HG02678 (cell line): ENCODE data around the gene PDZD4.

Source experiments
- ATAC-seq: cut with Tn5 transposase; IDR thresholded peaks from one replicate; pipeline ENCODE4 v1.9.1; 2021; ENCODE audit warnings: mild to moderate bottlenecking, moderate library complexity; ENCODE audit not compliant: unreplicated experiment

The PDZD4 gene

DNA sequence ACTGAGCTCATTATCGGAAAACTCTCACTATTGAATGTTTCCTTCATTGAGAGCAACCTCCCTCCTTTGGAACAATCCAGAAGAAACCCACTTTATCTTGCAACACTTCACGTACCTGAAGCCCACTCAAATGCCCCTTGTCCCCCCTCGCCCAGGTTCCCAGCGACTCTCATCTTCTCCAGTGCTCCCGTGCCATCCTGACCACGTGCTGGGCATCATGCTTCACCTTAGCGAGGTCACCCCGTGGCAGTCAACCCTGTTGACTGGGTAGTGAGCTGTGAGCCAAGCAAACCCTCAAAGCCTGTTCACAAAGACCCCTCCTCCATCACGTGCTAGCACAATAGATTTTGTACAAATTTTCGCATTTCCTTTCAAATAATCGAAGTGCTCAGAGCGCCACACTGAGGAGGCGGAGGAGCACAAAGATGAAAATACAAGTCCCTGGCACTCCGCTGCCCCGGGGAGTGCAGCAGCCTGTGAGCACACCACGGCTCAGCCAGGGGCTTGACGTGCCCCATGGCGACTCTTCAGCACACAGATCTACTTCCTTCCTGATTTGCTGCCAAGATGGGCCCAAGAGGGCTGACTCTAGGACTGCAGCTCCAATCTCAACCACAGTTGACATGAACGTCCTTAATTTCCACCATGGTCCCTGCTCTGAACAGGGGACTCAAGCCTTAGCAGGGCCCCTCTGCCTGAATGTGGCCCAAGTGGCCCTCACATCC, 15.6 kb downstream of the PDZD4 start:
- no peak for ATAC-seq

DNA sequence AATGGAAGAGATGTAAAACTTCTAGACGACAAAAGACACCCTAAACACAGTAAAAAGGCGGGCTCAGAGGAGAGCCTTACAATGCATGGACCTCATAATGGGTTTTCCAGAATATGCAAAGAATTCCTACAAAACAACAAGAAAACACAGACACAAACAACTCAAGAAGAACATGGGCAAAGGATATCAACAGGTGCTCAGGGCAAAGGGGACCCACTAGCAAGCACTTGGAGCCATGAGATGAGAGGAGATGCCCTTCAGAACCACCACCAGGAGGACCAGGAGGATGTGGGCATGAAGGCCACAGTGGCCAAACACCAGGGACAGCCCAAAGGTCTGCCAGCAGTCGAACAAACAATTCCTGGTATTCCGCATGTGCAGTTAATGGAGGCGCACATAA, 17.2 kb downstream of the PDZD4 start:
- ATAC-seq, result no peak

GRCh38 chrX:153812220-153812619, 18.1 kb downstream of the PDZD4 start:
- no peak for ATAC-seq

GRCh38 chrX:153807976-153808375, 22.4 kb downstream of the PDZD4 start:
- no peak for ATAC-seq

DNA sequence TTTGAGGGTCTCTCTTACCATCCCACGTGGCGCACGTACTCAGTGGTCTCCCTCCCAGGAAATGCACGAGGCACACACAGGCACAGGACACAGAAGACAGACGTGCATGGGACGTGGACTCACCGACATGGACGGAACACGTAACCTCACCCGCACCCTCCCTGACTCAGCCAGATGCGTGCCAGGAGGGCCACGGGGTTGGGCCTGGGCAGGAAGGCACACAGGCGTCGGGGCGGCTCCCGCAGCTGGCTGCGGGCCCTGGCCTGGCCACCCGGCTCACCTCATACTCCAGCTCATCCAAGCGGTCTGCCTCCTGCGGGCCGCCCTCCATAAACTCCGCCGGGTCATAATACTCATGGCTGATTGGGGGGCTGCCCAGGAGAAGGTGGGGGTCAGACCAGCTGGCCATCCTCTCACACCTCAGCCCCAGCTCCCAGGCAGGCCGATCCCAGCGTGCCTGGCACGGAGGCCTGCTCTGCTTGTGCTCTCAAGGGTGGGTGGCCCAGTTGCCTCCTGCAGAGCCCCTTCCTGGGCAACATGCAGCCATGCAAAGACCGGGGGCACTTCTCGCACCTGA, 23.3 kb downstream of the PDZD4 start:
- ATAC-seq, result no peak

GRCh38 chrX:153805436-153805835, 24.9 kb downstream of the PDZD4 start:
- ATAC-seq, result no peak

DNA sequence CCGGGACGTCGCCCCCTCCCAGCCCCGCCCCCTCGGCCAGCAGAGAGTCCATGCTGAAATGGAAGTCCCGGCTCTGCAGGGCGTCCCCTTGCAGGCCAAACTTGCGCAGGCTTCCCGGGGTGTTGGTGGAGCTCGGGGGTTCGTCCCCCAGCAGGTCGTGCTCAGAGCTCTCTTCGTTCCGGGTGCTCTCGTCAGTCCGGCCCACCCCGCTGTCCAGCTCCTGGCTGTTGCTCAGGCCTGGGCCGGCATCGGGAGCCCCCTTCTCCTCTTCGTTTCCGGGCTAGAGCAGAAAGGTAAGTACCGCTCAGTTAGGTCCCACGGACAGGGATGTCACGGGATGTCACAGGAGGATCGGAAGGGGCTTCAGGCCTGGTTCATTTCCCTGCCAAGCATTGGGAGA, 25.7 kb downstream of the PDZD4 start:
- no peak for ATAC-seq

GRCh38 chrX:153804100-153804595, 26.2 kb downstream of the PDZD4 start:
- ATAC-seq, result no peak

GRCh38 chrX:153803211-153804099, 26.9 kb downstream of the PDZD4 start:
- ATAC-seq, result no peak

GRCh38 chrX:153802513-153803045, 27.8 kb downstream of the PDZD4 start:
- no peak for ATAC-seq

- no peak for ATAC-seq
Measured at GRCh38 chrX:153801669-153802068, 28.7 kb downstream of the PDZD4 start.

GRCh38 chrX:153800746-153801145, 29.6 kb downstream of the PDZD4 start:
- no peak for ATAC-seq

- ATAC-seq, result no peak
Measured at GRCh38 chrX:153800177-153800722, 30.1 kb downstream of the PDZD4 start.

DNA sequence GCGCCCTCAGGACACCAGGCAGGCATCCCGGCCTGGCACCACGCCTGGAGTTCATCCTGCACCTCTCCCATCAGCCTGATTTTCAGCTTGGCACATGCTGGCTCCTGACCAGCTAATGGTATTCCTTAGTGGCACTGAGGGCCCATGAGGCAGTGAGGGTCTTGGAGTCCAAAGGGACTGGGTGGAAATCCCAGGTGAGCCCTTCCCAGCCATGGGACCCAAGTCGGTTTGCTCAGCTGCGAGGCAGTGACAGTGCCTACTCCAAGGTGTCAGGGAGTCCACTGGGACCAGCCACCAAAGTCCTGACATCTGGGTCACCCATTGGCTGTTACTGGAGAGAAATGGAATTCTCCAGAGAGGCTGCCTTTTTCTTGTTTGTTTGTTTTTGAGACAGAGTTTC, 31.0 kb downstream of the PDZD4 start:
- no peak for ATAC-seq

GRCh38 chrX:153797415-153798015, 32.8 kb downstream of the PDZD4 start:
- ATAC-seq, result no peak

DNA sequence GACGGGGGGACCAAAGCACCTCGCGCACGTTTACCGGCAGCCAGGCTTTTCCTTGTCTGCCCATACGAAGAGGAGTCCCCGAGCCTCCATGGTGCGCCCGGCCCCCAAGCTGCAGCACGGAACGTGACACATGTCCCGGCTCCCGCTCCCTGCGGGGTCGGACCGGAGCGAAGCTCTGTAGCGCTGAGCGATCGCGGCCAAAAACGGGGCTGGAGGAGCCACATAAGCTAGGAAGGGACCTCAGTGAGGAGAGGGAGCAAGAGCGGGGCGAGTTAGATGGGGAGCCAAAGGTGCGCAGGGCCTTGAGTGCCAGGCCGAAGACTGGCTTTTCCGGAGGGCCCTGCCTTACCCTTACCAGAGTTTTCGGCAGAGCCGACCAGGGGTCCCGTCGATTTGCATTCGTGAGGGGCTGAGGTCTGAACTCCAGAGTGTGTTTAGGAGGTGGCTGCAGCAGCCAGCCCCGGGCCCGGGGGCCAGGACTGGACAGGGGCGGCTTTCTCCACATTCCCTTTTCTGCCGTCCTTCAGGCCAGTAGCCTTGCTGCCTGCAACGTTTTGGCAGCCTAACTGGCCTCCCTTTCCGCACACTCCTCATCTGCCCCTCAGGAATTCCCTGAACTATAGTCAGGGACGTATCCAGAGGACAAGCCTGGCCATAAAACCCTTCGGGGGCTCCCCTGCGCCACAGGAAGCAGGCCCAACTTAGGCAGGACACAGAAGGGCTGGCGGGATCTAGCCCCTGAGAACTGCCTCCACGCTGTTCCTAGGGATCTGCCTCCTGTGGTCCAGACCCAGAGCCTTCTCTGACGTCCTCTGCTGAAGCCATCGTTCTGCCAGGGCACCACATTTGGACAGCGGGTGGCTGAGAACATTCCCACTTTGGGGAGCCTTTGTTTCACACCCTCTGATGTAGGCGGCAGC, 35.2 kb downstream of the PDZD4 start:
- no peak for ATAC-seq

GRCh38 chrX:153794018-153794896, 36.1 kb downstream of the PDZD4 start, which contains the start of the genes IDH3G and SSR4:
TSS of gene IDH3G (minus strand) at chrX:153794375. CDS start at chrX:153794326, 49 bp downstream.
TSS of gene SSR4 (plus strand) at chrX:153794668. CDS start at chrX:153794688, 20 bp downstream.
- ATAC-seq, result peak; percentile 94

- ATAC-seq, result no peak
Measured at GRCh38 chrX:153793291-153793690, 37.1 kb downstream of the PDZD4 start.
